GM18505 (cell line): ENCODE results near the gene KIF17.
"Not testable (repeated sequence)": the region's sequence is repeated elsewhere in the genome, so short reads cannot be mapped to it uniquely, and the experiment has no call there.

Source experiments
- ATAC-seq: cut with Tn5 transposase; IDR thresholded peaks from one replicate; pipeline ENCODE4 v1.9.1; 2021; ENCODE audit not compliant: unreplicated experiment
- POLR2A ChIP-seq: IDR thresholded peaks from 4 replicates; pipeline ENCODE4 v1.6.1; 2011; ENCODE audit warnings: borderline replicate concordance; ENCODE audit not compliant: insufficient read depth, insufficient read length; ENCODE audit errors: extremely low read depth

KIF17 gene

GRCh38 chr1:20684651-20685050, 33.2 kb downstream of the KIF17 start:
- no peak for TF ChIP-seq POLR2A

GRCh38 chr1:20684050-20684620, 33.7 kb downstream of the KIF17 start:
- TF ChIP-seq POLR2A = no peak
- no peak for ATAC-seq

More at GRCh38 chr1:20684651-20685050, 33.2 kb downstream of the KIF17 start:
- no peak for ATAC-seq

GRCh38 chr1:20683614-20684013, 34.2 kb downstream of the KIF17 start:
- no peak for ATAC-seq
- no peak for TF ChIP-seq POLR2A

- TF ChIP-seq POLR2A = no peak
- ATAC-seq = no peak
Observed at GRCh38 chr1:20682571-20683236, 35.1 kb downstream of the KIF17 start.

GRCh38 chr1:20681999-20682398, 35.8 kb downstream of the KIF17 start:
- no peak for ATAC-seq
- TF ChIP-seq POLR2A = no peak

GRCh38 chr1:20680269-20680668, 37.5 kb downstream of the KIF17 start:
- no peak for TF ChIP-seq POLR2A
- no peak for ATAC-seq

GRCh38 chr1:20678599-20678998, 39.2 kb downstream of the KIF17 start:
- ATAC-seq = no peak
- no peak for TF ChIP-seq POLR2A

- not testable (repeated sequence) for ATAC-seq
Observed at GRCh38 chr1:20673626-20674025, 44.2 kb downstream of the KIF17 start.

GRCh38 chr1:20672265-20672632, 45.6 kb downstream of the KIF17 start:
- no peak for ATAC-seq

GRCh38 chr1:20670936-20671335, 46.9 kb downstream of the KIF17 start:
- TF ChIP-seq POLR2A = no peak
- no peak for ATAC-seq

More at GRCh38 chr1:20672265-20672632, 45.6 kb downstream of the KIF17 start:
- no peak for TF ChIP-seq POLR2A

- no peak for ATAC-seq
- TF ChIP-seq POLR2A = no peak
Observed at GRCh38 chr1:20668581-20668980, 49.2 kb downstream of the KIF17 start.

- no peak for ATAC-seq
- TF ChIP-seq POLR2A = no peak
Observed at GRCh38 chr1:20666804-20667203, 51.0 kb downstream of the KIF17 start.

- no peak for ATAC-seq
- no peak for TF ChIP-seq POLR2A
Observed at GRCh38 chr1:20666146-20666545, 51.7 kb downstream of the KIF17 start.

- no peak for TF ChIP-seq POLR2A
- ATAC-seq = no peak
Observed at GRCh38 chr1:20665726-20666125, 52.1 kb downstream of the KIF17 start.

GRCh38 chr1:20663969-20664715, 53.7 kb downstream of the KIF17 start:
- TF ChIP-seq POLR2A = no peak
- ATAC-seq = no peak

GRCh38 chr1:20663365-20663764, 54.4 kb downstream of the KIF17 start:
- ATAC-seq = no peak
- no peak for TF ChIP-seq POLR2A
